ENCODE measurements around the gene ABCG1. TPM values are rescaled to one million over a fixed set of nuclear protein-coding genes. Genes with fewer than 3 reads are reported as not detected.
A peak's percentile ranks its signal among the peaks of the same experiment; 100 is the strongest.

ABCG1 gene
- total and polyA plus RNA-seq, 2 donors (not counting 3 experiments of a cell fraction or from before 2014, with no cell fraction given): 6.7 to 19.6 TPM

GRCh38 chr21:42293649-42294272, 74.8 kb downstream of the ABCG1 start:
- Histone ChIP-seq H3K27ac (ENCODE audit: insufficient read depth, low read depth, low read length) (no peak overlapping the region), H3K9me1 (replicated peaks; ENCODE audit: control insufficient read depth, extremely low read depth, insufficient read depth, low read length) (no peaks in the 10 kb centered on the region), H2AFZ (ENCODE audit: low read depth, low read length) (no peak overlapping the region), H3K9ac (replicated peaks; ENCODE audit: extremely low read depth, insufficient read depth, low read length) (no peak overlapping the region), H3K9me3 (replicated peaks; ENCODE audit: control insufficient read depth, insufficient read depth, low read length) (no peaks in the 10 kb centered on the region), H3K4me1 (ENCODE audit: control insufficient read depth, extremely low read depth, insufficient read depth, low read length) (no peaks in the 10 kb centered on the region), H3K36me3 (ENCODE audit: control insufficient read depth in 2 of 2, extremely low read depth in 1 of 2, insufficient read depth in 2 of 2, low read length in 2 of 2) (no peaks in the 10 kb centered on the region), H4K20me1 (replicated peaks; ENCODE audit: control insufficient read depth, extremely low read depth, insufficient read depth, low read length) (no peaks in the 10 kb centered on the region), H3K27me3 (ENCODE audit: control insufficient read depth in 2 of 2, insufficient read depth in 2 of 2, low read length in 2 of 2) (no peaks in the 10 kb centered on the region), H3K4me2 (ENCODE audit: insufficient read depth, low read length) (no peak overlapping the region), H3K79me2 (ENCODE audit: control insufficient read depth, insufficient read depth, low read length) (no peaks in the 10 kb centered on the region), H3K4me3 (replicated peaks in 1 of 3; ENCODE audit: insufficient read depth in 1 of 3, low read depth in 1 of 3, low read length in 3 of 3) (no peak overlapping the region)
- TF ChIP-seq CTCF (IDR thresholded peaks at IDR 0.05; ENCODE audit: extremely low read depth in 1 of 2, insufficient read depth in 1 of 2, low read depth in 1 of 2, low read length in 2 of 2): no peak
- TF ChIP-seq POLR2A (IDR thresholded peaks at IDR 0.05; ENCODE audit: low read depth, low read length): no peak
- TF ChIP-seq POLR2AphosphoS5 (IDR thresholded peaks at IDR 0.05; ENCODE audit: insufficient read depth, low read depth, low read length): no peak
- no peak for TF ChIP-seq MAX (IDR thresholded peaks at IDR 0.05; ENCODE audit: insufficient read depth, insufficient read length)
- TF ChIP-seq MYC (IDR thresholded peaks at IDR 0.05; ENCODE audit: low read depth, low read length): no peak
- TF ChIP-seq GATA2 (IDR thresholded peaks at IDR 0.05; ENCODE audit: insufficient read depth, insufficient read length, low read depth, low read length): no peak
- no peak for TF ChIP-seq JUN (IDR thresholded peaks at IDR 0.05; ENCODE audit: borderline replicate concordance, insufficient read depth, insufficient read length, low read depth)
- TF ChIP-seq FOS (IDR thresholded peaks at IDR 0.05; ENCODE audit: borderline replicate concordance, insufficient read depth, low read length): no peak
- no peak for TF ChIP-seq EZH2 (IDR thresholded peaks at IDR 0.05; ENCODE audit: borderline replicate concordance, low read depth, low read length, severe bottlenecking)
- dilution Hi-C loops (cut with MboI; ENCODE audit: extremely low pct_ligation_motif_present, low sequenced_read_pairs): no loop called here
- ChIA-PET CTCF (no interaction called here), POLR2A (no interaction called here)
- FAIRE-seq (no peak), DNase-seq (ENCODE audit: low read depth, low spot score) (no peak)
- BruUV-seq (replicated peaks): TSS peak; percentile 13
- intact Hi-C loops (cut with micrococcal nuclease): no loop called here

Measured in endothelial cell of umbilical vein (primary cell).